ENCODE data around the gene DOCK4.

Gene DOCK4

GRCh38 chr7:111987886-111988285 lies 218.3 kb downstream of the DOCK4 start:
- DNase-seq = no peak

DNA sequence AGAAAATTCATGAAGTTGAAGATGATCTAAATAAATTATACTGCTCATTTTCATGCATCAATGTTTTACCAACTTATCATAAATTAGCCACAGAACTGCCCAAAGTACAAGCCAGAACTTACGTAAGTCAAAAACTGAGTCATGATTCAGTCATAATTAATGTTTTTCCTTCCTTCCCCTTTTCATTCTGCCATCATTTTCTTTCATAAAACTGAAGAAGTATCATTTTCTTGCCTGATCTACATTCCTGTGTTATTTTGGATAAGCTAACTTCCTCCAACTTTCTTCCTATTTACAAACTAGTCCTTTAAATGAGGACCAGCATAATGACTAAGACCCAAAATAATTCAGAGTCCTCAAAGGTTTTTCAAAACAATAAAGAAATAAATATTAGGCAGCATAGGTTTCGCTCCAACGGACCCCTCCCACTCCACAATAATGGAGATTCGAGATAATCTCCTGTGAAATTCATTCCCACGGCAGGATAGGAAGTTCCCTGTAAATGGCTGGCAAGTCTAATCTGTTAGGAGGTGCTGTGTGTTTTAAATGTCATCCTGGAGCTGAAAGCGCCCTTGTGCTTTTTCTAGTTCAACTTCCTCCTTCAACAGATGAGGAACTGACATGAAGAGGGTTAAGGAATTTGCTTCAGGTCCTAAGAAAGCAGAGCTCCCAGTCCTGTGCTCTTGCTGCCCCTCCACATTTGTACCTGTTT lies 218.9 kb downstream of the DOCK4 start:
- no peak for DNase-seq

- no peak for DNase-seq
Observed at GRCh38 chr7:111986601-111987000, 219.6 kb downstream of the DOCK4 start.

- DNase-seq = no peak
Observed at GRCh38 chr7:111985798-111986197, 220.4 kb downstream of the DOCK4 start.

DNA sequence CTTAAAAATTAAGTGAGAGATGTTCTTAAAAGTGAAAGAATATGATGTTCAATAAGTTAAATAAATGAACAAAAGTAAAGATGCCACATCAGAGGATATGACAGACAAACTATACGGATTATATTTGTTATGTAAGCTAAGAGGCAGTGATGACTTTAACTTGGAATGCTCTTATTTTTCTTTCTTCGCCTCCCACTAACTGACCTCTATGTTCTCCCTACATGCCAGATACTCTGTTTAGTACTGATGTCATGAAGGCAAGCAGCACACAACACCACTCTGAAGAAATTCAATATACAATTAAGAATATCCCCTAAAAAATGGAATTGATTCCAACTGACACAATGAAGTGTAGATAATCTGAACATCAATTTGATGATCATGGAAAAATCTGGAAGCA lies 223.4 kb downstream of the DOCK4 start:
- DNase-seq = no peak

GRCh38 chr7:111982133-111982532 lies 224.1 kb downstream of the DOCK4 start:
- no peak for DNase-seq

DNA sequence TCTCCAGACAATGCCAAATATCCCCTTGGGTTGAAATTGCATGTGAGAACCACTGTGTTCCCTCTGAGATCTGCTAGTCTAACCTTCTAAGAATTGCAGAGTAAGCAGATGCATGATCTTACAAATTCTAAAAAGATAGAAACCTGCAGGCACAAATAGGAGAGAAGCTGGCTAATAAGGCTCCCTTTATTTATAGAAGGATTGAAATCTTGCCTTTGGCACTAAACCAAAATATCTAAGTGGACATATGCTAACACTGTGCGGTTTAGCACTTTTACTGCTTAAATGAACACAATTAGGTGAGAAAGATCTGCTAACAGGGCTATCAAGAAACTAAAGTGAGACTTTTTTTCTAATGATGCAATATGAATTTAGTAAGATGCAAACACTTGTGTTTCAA lies 225.5 kb downstream of the DOCK4 start:
- no peak for DNase-seq

- no peak for DNase-seq
Observed at GRCh38 chr7:111975346-111975745, 230.9 kb downstream of the DOCK4 start.

- DNase-seq = no peak
Observed at GRCh38 chr7:111960984-111961383, 245.2 kb downstream of the DOCK4 start.

GRCh38 chr7:111958896-111959295 lies 247.3 kb downstream of the DOCK4 start:
- DNase-seq = peak; percentile 53

GRCh38 chr7:111958431-111958830 lies 247.8 kb downstream of the DOCK4 start:
- DNase-seq = no peak

- no peak for DNase-seq
Observed at GRCh38 chr7:111955616-111956015, 250.6 kb downstream of the DOCK4 start.

- no peak for DNase-seq
Observed at GRCh38 chr7:111954474-111955381, 251.5 kb downstream of the DOCK4 start.

DNA sequence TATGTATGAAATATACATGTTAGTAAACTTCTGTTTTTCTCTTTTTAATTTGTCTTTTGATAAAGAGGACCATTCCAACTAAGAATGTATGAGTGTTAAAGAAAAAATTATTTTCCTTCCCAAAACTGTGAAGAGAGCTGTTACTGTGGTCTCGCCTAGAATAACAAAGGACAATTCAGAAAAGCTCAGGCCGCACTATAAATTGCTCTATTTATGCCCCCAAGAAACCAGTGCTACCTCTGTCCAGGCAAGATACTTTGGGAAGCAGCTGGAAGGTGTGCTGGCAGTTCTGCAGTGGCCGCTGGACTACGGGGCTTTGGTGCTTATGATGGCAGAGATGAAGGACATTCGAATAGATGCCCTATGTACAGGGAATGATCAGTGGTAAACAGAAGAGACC lies 252.1 kb downstream of the DOCK4 start:
- DNase-seq = no peak

GRCh38 chr7:111953611-111954010 lies 252.6 kb downstream of the DOCK4 start:
- DNase-seq = no peak

- DNase-seq = no peak
Observed at GRCh38 chr7:111952783-111953182, 253.4 kb downstream of the DOCK4 start.

- no peak for DNase-seq
Observed at GRCh38 chr7:111951052-111951451, 255.1 kb downstream of the DOCK4 start.

DNA sequence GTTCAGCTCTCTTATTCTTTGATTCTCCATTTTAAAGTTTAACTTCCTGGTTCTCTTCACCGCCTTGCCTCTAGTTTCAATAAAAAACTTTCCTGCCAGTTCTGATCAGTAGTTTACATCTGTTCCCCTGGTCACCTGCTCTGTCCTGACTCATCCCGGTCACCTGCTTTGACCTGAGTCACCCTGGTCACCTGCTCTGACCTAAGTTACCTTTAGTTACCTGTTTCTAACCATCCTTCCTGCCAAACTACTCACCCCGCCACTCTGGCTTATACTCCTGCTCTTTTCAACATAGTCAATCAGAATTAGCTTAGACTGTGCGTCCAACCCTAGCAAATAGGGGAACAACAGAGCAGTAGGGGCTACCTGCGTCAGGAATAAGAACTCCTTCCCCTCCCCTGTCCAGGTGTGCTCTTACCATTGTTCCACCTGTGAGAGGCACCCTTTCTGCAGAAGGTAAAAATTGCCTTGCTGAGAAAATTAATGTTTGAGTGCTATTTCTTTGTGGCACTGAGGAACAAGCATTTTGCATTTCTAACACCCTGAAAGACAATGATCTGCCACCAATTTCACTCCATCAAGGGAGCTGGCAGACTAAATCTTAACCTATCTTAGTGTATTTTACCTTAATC lies 263.6 kb downstream of the DOCK4 start:
- DNase-seq = no peak

DNA sequence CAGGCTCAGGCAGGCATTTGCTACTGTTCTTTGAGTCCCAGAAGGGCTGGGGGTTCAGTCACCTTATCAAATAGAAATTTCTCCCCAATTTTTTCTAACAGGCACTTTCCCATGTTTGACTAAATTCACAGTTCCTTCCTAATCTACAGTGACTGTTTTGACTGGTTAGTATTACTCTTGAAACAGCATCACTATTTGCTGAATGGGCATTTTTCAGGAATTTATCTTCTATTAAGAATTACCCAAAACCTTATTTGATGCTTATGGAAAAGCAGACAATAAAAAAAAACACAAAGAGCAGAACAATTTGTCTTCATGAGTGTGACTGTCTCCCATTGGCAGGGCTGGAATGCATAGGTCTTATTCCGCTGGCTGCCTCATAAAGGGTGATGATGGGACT lies 269.0 kb downstream of the DOCK4 start:
- DNase-seq = no peak

GRCh38 chr7:111933609-111934008 lies 272.6 kb downstream of the DOCK4 start:
- no peak for DNase-seq

- DNase-seq = no peak
Observed at GRCh38 chr7:111931958-111932357, 274.2 kb downstream of the DOCK4 start.

GRCh38 chr7:111931016-111931517 lies 275.1 kb downstream of the DOCK4 start:
- DNase-seq = no peak

DNA sequence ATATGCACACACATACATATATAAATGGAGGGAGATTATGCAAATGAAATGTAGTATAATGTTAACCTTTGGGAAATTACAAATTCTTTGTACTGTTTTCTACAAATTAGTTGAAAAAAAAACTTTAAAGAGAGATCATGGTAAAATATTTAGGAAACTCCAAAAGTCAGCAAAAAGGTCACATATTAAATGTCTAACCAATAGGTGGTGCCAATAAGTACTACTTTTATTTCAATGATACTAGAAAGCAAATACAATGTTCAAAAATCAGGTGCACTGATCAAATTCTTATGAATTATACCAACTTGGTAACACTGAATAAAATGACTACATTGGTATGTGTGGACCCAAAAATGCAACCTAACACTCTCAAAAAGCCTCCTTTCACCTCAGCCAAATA lies 276.9 kb downstream of the DOCK4 start:
- DNase-seq = no peak
